GM06990 (cell line): ENCODE measurements around the gene DUSP16.

Experiments
- DNase-seq: peaks from one replicate; pipeline ENCODE4 v3.0.0-alpha.2; 2011; ENCODE audit not compliant: insufficient read length; ENCODE audit errors: extremely low read depth
- H3K27me3 ChIP-seq: replicated peaks from 2 replicates; pipeline ENCODE4 v1.6.0; 2011; ENCODE audit warnings: low read length; ENCODE audit not compliant: control insufficient read depth, insufficient read depth
- H3K36me3 ChIP-seq: 2 replicates; pipeline ENCODE4 v1.5.1; 2011; ENCODE audit warnings: low read length; ENCODE audit not compliant: control insufficient read depth, insufficient read depth
- H3K4me3 ChIP-seq: replicated peaks from 2 replicates; pipeline ENCODE4 v1.5.1; 2011; ENCODE audit warnings: low read depth, mild to moderate bottlenecking, control low read depth, low read length
- TF ChIP-seq, protein P1 (sequence below): IDR thresholded peaks from 2 replicates; pipeline ENCODE4 v1.5.1; 2011; ENCODE audit warnings: low read length, control low read depth, mild to moderate bottlenecking, inconsistent platforms; ENCODE audit not compliant: insufficient read depth, poor library complexity, severe bottlenecking

The DUSP16 gene

DNA sequence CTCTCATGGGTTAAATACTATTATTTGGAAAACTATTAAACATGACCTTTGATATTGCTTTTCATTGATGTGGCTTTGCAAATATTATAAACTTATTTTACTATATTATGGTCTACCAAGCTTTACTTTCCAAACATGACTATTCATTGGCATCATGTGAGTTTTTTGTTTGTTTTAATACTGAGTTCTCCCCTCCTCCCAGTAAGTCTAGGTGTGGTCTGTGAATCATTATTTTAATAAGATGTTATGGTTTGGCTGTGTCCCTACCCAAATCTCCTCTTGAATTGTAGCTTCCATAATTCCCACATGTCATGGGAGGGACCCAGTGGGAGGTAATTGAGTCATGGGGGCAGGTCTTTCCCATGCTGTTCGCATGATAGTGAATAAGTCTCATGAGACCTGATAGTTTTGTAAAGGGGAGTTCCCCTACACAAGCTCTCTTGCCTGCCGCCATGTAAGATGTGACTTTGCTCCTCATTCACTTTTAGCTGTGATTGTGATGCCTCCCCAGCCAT is 125.8 kb downstream of the DUSP16 start:
- DNase-seq, result no peak
- no peak overlapping the region for H3K4me3 ChIP-seq
- peaks cover 2% of the 10 kb centered on the region; the same call in 1 of the 2 replicates for H3K36me3 ChIP-seq
- TF ChIP-seq, protein P1, sequence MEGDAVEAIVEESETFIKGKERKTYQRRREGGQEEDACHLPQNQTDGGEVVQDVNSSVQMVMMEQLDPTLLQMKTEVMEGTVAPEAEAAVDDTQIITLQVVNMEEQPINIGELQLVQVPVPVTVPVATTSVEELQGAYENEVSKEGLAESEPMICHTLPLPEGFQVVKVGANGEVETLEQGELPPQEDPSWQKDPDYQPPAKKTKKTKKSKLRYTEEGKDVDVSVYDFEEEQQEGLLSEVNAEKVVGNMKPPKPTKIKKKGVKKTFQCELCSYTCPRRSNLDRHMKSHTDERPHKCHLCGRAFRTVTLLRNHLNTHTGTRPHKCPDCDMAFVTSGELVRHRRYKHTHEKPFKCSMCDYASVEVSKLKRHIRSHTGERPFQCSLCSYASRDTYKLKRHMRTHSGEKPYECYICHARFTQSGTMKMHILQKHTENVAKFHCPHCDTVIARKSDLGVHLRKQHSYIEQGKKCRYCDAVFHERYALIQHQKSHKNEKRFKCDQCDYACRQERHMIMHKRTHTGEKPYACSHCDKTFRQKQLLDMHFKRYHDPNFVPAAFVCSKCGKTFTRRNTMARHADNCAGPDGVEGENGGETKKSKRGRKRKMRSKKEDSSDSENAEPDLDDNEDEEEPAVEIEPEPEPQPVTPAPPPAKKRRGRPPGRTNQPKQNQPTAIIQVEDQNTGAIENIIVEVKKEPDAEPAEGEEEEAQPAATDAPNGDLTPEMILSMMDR, result no peak
- H3K27me3 ChIP-seq, result no peaks in the 10 kb centered on the region

DNA sequence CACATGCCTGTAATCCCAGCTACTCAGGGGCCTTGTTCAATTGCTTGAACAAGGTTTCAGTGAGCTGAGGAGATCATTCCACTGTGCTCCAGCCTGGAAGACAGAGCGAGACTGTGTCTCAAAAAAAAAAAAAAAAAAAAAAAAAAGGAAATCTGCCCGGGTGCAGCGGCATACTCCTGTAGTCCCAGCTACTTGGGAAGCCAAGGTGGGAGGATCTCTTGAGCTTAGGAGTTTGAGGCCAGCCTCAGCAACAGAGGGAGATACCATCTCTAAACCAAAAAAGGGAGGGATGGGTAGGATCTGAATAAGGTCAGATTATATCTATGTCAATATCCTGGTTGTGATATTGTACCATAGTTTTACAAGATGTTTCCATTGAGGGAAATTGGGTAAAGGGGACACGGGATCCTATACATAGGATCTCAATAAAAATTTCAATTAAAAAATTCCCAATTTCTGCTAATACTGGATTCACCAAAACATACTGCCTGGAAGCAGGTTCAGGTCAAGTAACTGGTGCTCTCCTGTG is 129.4 kb downstream of the DUSP16 start:
- no peak for DNase-seq
- Histone ChIP-seq H3K36me3 (peaks cover 2% of the 10 kb centered on the region; the same call in 1 of the 2 replicates), H3K4me3 (no peak overlapping the region), H3K27me3 (no peaks in the 10 kb centered on the region)
- TF ChIP-seq, protein P1, result no peak

DNA sequence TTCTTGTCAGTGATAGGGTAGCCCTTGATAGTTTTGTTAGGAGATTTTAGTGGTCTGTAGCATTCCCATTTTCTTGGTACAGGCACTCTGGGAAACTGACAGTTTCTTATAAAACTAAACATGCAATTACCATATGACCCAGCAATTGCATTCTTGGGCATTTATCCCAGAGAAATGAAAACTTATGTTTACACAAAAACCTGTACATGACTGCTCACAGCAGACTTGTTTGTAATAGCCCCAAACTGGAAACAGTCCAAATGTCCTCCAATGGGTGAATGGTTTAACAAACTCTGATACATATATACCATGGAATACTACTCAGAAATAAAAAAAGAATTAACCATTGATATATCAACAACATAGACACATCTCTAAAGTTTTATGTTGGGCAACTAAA is 130.3 kb downstream of the DUSP16 start:
- Histone ChIP-seq H3K27me3 (no peaks in the 10 kb centered on the region), H3K36me3 (peaks cover 2% of the 10 kb centered on the region; the same call in 1 of the 2 replicates), H3K4me3 (no peak overlapping the region)
- TF ChIP-seq, protein P1, result no peak
- no peak for DNase-seq

DNA sequence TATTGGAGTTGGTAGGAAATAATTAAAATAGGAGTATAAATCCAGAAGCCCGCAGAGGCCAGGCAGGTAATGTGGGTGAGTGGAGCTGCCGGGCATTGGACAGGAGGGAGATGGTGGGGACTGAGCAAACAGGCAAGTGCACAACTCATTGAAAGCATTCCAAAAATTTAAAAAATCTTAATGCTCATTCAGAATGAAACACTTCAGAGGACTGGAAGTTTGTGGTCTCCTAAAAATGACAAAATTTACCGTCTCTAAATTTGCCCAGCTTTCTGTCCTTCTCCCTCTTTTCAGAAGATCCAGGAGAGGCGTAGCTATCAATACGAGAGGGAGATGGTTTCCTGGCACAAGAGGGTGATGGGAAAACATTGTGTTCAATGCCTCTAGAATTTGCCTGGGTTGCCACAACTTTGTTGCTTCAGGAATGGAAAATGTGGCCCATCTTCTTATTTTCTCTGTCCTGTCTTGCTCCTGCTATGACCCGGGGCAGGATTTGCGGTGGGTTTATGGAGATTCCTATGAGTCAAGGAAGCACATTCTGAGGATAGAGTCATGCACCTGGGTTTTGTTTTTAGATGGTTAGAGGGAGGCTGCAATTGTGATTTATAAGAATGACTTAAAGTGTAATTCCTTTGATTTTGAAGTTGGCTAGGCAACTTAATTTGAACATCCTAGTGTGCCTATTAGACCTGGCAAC is 133.6 kb downstream of the DUSP16 start:
- DNase-seq, result no peak
- TF ChIP-seq, protein P1, result no peak
- Histone ChIP-seq H3K36me3 (no peaks in the 10 kb centered on the region), H3K4me3 (no peak overlapping the region), H3K27me3 (no peaks in the 10 kb centered on the region)

DNA sequence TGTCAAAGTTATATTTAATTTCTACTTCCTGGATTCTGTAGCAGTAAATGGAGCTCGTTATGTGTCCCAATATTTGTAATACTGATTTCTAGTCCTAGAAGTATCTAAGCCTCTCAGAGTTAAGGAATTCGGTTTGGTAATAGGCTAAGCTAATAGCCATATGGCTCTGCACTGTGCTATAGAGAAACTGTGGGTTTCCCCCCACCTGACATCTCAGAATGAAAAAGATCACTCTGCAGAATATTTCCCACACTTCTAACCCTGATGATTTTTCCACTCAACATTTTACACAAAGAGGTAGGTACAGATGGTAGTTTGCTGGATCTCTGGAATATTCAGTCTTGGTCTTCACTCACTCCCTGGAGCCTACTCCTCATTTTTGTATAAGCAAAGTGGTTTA is 134.6 kb downstream of the DUSP16 start:
- no peak overlapping the region for H3K4me3 ChIP-seq

More for the DNA sequence above, 134.6 kb downstream of the DUSP16 start:
- H3K27me3 ChIP-seq, result no peaks in the 10 kb centered on the region
- no peak for DNase-seq
- TF ChIP-seq, protein P1, result no peak
- no peaks in the 10 kb centered on the region for H3K36me3 ChIP-seq
